22Rv1 (cell line): ENCODE measurements around the gene NR5A1.

Experiments used
- H3K27ac ChIP-seq: fragments of 450-650 bp; 2 replicates; pipeline ENCODE4 v1.5.1; 2017
- CTCF ChIP-seq: fragments of 450-650 bp; IDR thresholded peaks from 2 replicates; pipeline ENCODE4 v1.5.1; 2017; ENCODE audit warnings: mild to moderate bottlenecking
- ZFX ChIP-seq: fragments of 450-650 bp; IDR thresholded peaks from 2 replicates; pipeline ENCODE4 v1.6.1; 2017; ENCODE audit warnings: antibody characterized with exemption, borderline replicate concordance

NR5A1 gene

GRCh38 chr9:124510650-124511425 is 3.6 kb upstream of the NR5A1 start:
- no peak for TF ChIP-seq CTCF
- TF ChIP-seq ZFX: no peak
- H3K27ac ChIP-seq: no peak overlapping the region

GRCh38 chr9:124507880-124508423 is 753 bp upstream of the NR5A1 start:
- H3K27ac ChIP-seq: no peak overlapping the region
- TF ChIP-seq ZFX (no peak), CTCF (no peak)

GRCh38 chr9:124506433-124506832 is 766 bp downstream of the NR5A1 start:
- no peak overlapping the region for H3K27ac ChIP-seq
- TF ChIP-seq CTCF (no peak), ZFX (no peak)

- H3K27ac ChIP-seq: no peak overlapping the region
- TF ChIP-seq CTCF (no peak), ZFX (no peak)
Measured at GRCh38 chr9:124505901-124506346, 1.3 kb downstream of the NR5A1 start.

GRCh38 chr9:124505006-124505900 is 1.9 kb downstream of the NR5A1 start:
- TF ChIP-seq CTCF (no peak), ZFX (no peak)
- no peak overlapping the region for H3K27ac ChIP-seq

- TF ChIP-seq ZFX: no peak
- TF ChIP-seq CTCF: no peak
- H3K27ac ChIP-seq: no peak overlapping the region
Measured at GRCh38 chr9:124504530-124505005, 2.6 kb downstream of the NR5A1 start.
